Measurements from ENCODE around the gene TSPAN8. TPM values are rescaled to one million over a fixed set of nuclear protein-coding genes. Genes with fewer than 3 reads are reported as not detected.

Gene TSPAN8
- total RNA-seq, 1 donor from 2014 or later: not detected

GRCh38 chr12:71129364-71129763 lies 28.4 kb downstream of the TSPAN8 start:
- Mint-ChIP-seq H3K4me1 (no peaks in the 10 kb centered on the region), H3K27ac (no peak overlapping the region), H3K36me3 (no peaks in the 10 kb centered on the region), H3K9me3 (no peaks in the 10 kb centered on the region), H3K27me3 (ENCODE audit: insufficient read depth, low read depth) (no peaks in the 10 kb centered on the region), H3K4me3 (no peak overlapping the region)
- no peak for DNase-seq (ENCODE audit: low spot score)
- Histone ChIP-seq H2AFZ (replicated peaks) (no peak overlapping the region), H3K36me3 (no peaks in the 10 kb centered on the region), H3K4me2 (no peak overlapping the region), H3K27ac (no peak overlapping the region), H3K4me1 (no peaks in the 10 kb centered on the region), H4K20me1 (ENCODE audit: low read depth) (no peaks in the 10 kb centered on the region), H3F3A (ENCODE audit: low read depth) (no peaks in the 10 kb centered on the region), H3K9me3 (ENCODE audit: low read depth) (no peaks in the 10 kb centered on the region), H3K9ac (no peak overlapping the region), H3K79me2 (ENCODE audit: low read depth) (no peaks in the 10 kb centered on the region), H3K27me3 (no peaks in the 10 kb centered on the region), H3K4me3 (no peak overlapping the region)
- TF ChIP-seq EZH2phosphoT487 (IDR thresholded peaks at IDR 0.05) (no peak), EZH2 (IDR thresholded peaks at IDR 0.05) (no peak)
- TF ChIP-seq, protein P1, sequence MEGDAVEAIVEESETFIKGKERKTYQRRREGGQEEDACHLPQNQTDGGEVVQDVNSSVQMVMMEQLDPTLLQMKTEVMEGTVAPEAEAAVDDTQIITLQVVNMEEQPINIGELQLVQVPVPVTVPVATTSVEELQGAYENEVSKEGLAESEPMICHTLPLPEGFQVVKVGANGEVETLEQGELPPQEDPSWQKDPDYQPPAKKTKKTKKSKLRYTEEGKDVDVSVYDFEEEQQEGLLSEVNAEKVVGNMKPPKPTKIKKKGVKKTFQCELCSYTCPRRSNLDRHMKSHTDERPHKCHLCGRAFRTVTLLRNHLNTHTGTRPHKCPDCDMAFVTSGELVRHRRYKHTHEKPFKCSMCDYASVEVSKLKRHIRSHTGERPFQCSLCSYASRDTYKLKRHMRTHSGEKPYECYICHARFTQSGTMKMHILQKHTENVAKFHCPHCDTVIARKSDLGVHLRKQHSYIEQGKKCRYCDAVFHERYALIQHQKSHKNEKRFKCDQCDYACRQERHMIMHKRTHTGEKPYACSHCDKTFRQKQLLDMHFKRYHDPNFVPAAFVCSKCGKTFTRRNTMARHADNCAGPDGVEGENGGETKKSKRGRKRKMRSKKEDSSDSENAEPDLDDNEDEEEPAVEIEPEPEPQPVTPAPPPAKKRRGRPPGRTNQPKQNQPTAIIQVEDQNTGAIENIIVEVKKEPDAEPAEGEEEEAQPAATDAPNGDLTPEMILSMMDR (IDR thresholded peaks at IDR 0.05): no peak

- H3F3A ChIP-seq (ENCODE audit: low read depth): no peaks in the 10 kb centered on the region
Measured at GRCh38 chr12:71128191-71128788, 29.5 kb downstream of the TSPAN8 start.

GRCh38 chr12:71125949-71126348 lies 31.9 kb downstream of the TSPAN8 start:
- H3K4me3 Mint-ChIP-seq: no peak overlapping the region
- H3K27me3 Mint-ChIP-seq (ENCODE audit: insufficient read depth, low read depth): no peaks in the 10 kb centered on the region
- Histone ChIP-seq H3K79me2 (ENCODE audit: low read depth) (no peaks in the 10 kb centered on the region), H3K9me3 (ENCODE audit: low read depth) (no peaks in the 10 kb centered on the region), H4K20me1 (ENCODE audit: low read depth) (no peaks in the 10 kb centered on the region), H3K27ac (no peak overlapping the region), H3K36me3 (no peaks in the 10 kb centered on the region), H2AFZ (replicated peaks) (peak overlapping the region; percentile 82), H3K4me1 (no peaks in the 10 kb centered on the region), H3F3A (ENCODE audit: low read depth) (no peaks in the 10 kb centered on the region), H3K4me2 (no peak overlapping the region), H3K9ac (no peak overlapping the region), H3K27me3 (no peaks in the 10 kb centered on the region), H3K4me3 (no peak overlapping the region)
- H3K4me1 Mint-ChIP-seq: no peaks in the 10 kb centered on the region
- DNase-seq (ENCODE audit: low spot score): no peak
- no peak for TF ChIP-seq EZH2 (IDR thresholded peaks at IDR 0.05)
- TF ChIP-seq EZH2phosphoT487 (IDR thresholded peaks at IDR 0.05): no peak
- H3K36me3 Mint-ChIP-seq: no peaks in the 10 kb centered on the region
- H3K27ac Mint-ChIP-seq: no peak overlapping the region
- H3K9me3 Mint-ChIP-seq: no peaks in the 10 kb centered on the region

More at GRCh38 chr12:71128191-71128788, 29.5 kb downstream of the TSPAN8 start:
- Histone ChIP-seq H3K36me3 (no peaks in the 10 kb centered on the region), H3K4me3 (no peak overlapping the region), H4K20me1 (ENCODE audit: low read depth) (no peaks in the 10 kb centered on the region), H3K27me3 (no peaks in the 10 kb centered on the region), H3K27ac (no peak overlapping the region), H2AFZ (replicated peaks) (peak overlapping the region; percentile 65), H3K9me3 (ENCODE audit: low read depth) (no peaks in the 10 kb centered on the region), H3K9ac (no peak overlapping the region), H3K4me2 (no peak overlapping the region), H3K4me1 (no peaks in the 10 kb centered on the region), H3K79me2 (ENCODE audit: low read depth) (no peaks in the 10 kb centered on the region)
- TF ChIP-seq EZH2phosphoT487 (IDR thresholded peaks at IDR 0.05): no peak
- TF ChIP-seq, protein P1 (IDR thresholded peaks at IDR 0.05): no peak
- no peak for TF ChIP-seq EZH2 (IDR thresholded peaks at IDR 0.05)
- DNase-seq (ENCODE audit: low spot score): peak; percentile 6
- Mint-ChIP-seq H3K4me3 (no peak overlapping the region), H3K27me3 (ENCODE audit: insufficient read depth, low read depth) (no peaks in the 10 kb centered on the region), H3K36me3 (no peaks in the 10 kb centered on the region), H3K9me3 (no peaks in the 10 kb centered on the region), H3K27ac (no peak overlapping the region), H3K4me1 (no peaks in the 10 kb centered on the region)

- no peaks in the 10 kb centered on the region for H3K36me3 ChIP-seq
- H3K4me2 ChIP-seq: no peak overlapping the region
- Mint-ChIP-seq H3K27ac (no peak overlapping the region), H3K4me3 (no peak overlapping the region), H3K4me1 (no peaks in the 10 kb centered on the region), H3K27me3 (ENCODE audit: insufficient read depth, low read depth) (no peaks in the 10 kb centered on the region), H3K36me3 (no peaks in the 10 kb centered on the region), H3K9me3 (no peaks in the 10 kb centered on the region)
- no peaks in the 10 kb centered on the region for H3K4me1 ChIP-seq
- no peaks in the 10 kb centered on the region for H3K9me3 ChIP-seq (ENCODE audit: low read depth)
- H2AFZ ChIP-seq (replicated peaks): peak overlapping the region; percentile 82
- no peaks in the 10 kb centered on the region for H3K79me2 ChIP-seq (ENCODE audit: low read depth)
- H3K27me3 ChIP-seq: no peaks in the 10 kb centered on the region
- H3F3A ChIP-seq (ENCODE audit: low read depth): no peaks in the 10 kb centered on the region
- TF ChIP-seq, protein P1 (IDR thresholded peaks at IDR 0.05): no peak
- TF ChIP-seq EZH2phosphoT487 (IDR thresholded peaks at IDR 0.05) (no peak), EZH2 (IDR thresholded peaks at IDR 0.05) (no peak)
- H4K20me1 ChIP-seq (ENCODE audit: low read depth): no peaks in the 10 kb centered on the region
- peak; percentile 4 for DNase-seq (ENCODE audit: low spot score)
- H3K4me3 ChIP-seq: no peak overlapping the region
- H3K27ac ChIP-seq: no peak overlapping the region
- no peak overlapping the region for H3K9ac ChIP-seq
Measured at GRCh38 chr12:71125515-71125914, 32.3 kb downstream of the TSPAN8 start.
